IPS-20b (cell line): ENCODE data around the gene NFYC.

Experiments used
- H3K27ac ChIP-seq: one replicate; pipeline ENCODE4 v1.5.1; 2013; ENCODE audit warnings: low read length
- H3K27me3 ChIP-seq: 2 replicates; pipeline ENCODE4 v1.6.1; 2013; ENCODE audit warnings: mild to moderate bottlenecking, low read length, inconsistent platforms; ENCODE audit not compliant: insufficient read depth
- H3K36me3 ChIP-seq: 2 replicates; pipeline ENCODE4 v1.6.1; 2013; ENCODE audit warnings: low read depth, mild to moderate bottlenecking, inconsistent platforms, low read length, moderate library complexity; ENCODE audit not compliant: insufficient read depth
- H3K4me1 ChIP-seq: 2 replicates; pipeline ENCODE4 v1.6.1; 2013; ENCODE audit warnings: mild to moderate bottlenecking, control low read depth, inconsistent platforms, low read length, moderate library complexity; ENCODE audit not compliant: insufficient read depth
- H3K4me3 ChIP-seq: 2 replicates; pipeline ENCODE4 v1.5.1; 2013; ENCODE audit warnings: mild to moderate bottlenecking, low read length, inconsistent platforms
- H3K9ac ChIP-seq: 2 replicates; pipeline ENCODE4 v1.6.1; 2013; ENCODE audit warnings: low read depth, mild to moderate bottlenecking, inconsistent platforms, low read length, moderate library complexity
- H3K9me3 ChIP-seq: 2 replicates; pipeline ENCODE4 v1.6.1; 2013; ENCODE audit warnings: mild to moderate bottlenecking, low read depth, low read length, inconsistent platforms; ENCODE audit not compliant: insufficient read depth

NFYC gene

GRCh38 chr1:40691538-40692428 lies at the start of gene NFYC:
Gene NFYC (plus strand): TSS chr1:40691704. CDS start chr1:40738844, 47,140 bp downstream.
- Histone ChIP-seq H3K27me3 (no peaks in the 10 kb centered on the region), H3K4me1 (peaks cover 21% of the 10 kb centered on the region), H3K9ac (peak within 1 kb of the TSS; percentile 98), H3K9me3 (no peaks in the 10 kb centered on the region), H3K36me3 (peaks cover 8% of the 10 kb centered on the region; the same call in 1 of the 2 replicates), H3K4me3 (peak within 1 kb of the TSS; percentile 81), H3K27ac (peak within 1 kb of the TSS; percentile 97)

- H3K27ac ChIP-seq = no peak overlapping the region
- H3K9me3 ChIP-seq = no peaks in the 10 kb centered on the region
- H3K27me3 ChIP-seq = no peaks in the 10 kb centered on the region
- H3K9ac ChIP-seq = no peak overlapping the region
- H3K36me3 ChIP-seq = peaks cover 4% of the 10 kb centered on the region; the same call in 1 of the 2 replicates
- H3K4me3 ChIP-seq = no peak overlapping the region
- H3K4me1 ChIP-seq = no peaks in the 10 kb centered on the region
These were observed 46.3 kb upstream of the NFYC start for GRCh38 chr1:40645118-40645680.

GRCh38 chr1:40646315-40646714 lies 45.2 kb upstream of the NFYC start:
- Histone ChIP-seq H3K4me1 (no peaks in the 10 kb centered on the region), H3K27me3 (no peaks in the 10 kb centered on the region), H3K9ac (no peak overlapping the region), H3K27ac (no peak overlapping the region), H3K9me3 (no peaks in the 10 kb centered on the region), H3K36me3 (no peaks in the 10 kb centered on the region), H3K4me3 (no peak overlapping the region)

- Histone ChIP-seq H3K4me1 (no peaks in the 10 kb centered on the region), H3K4me3 (no peak overlapping the region), H3K27me3 (no peaks in the 10 kb centered on the region), H3K9me3 (no peaks in the 10 kb centered on the region), H3K9ac (no peak overlapping the region), H3K27ac (no peak overlapping the region), H3K36me3 (no peaks in the 10 kb centered on the region)
These were observed 43.3 kb upstream of the NFYC start for GRCh38 chr1:40648200-40648599.

DNA sequence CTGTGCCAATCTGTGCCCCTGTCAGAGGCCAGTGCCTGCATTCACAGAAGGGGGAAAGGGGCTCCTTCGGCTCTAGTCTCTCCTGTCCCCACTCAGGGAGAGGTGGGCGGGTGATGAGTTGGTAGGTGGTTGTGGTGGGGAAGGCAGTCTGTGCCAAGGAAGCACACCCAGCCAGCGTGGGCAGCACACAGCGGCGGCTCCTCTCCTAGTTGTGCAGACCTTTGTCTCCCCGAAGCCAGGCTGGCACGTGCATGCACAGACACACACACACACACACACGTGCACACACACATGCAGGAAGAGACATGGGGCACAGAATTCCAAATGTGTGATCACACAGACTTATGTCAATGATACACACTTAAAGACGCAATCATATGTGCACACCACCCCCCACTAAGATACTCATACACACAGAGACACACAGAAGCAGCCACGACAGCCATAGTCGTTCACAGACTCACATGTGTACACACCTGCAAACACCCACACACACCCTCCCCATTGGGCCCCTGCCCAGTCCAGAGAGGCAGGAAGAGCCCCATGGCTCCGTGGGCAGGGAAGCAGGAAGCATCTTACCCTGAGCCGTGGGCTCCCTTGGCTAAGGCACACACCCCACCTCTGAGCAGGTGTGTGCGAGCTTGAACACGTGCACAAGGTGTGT lies 42.4 kb upstream of the NFYC start:
- Histone ChIP-seq H3K9me3 (no peaks in the 10 kb centered on the region), H3K4me3 (no peak overlapping the region), H3K27me3 (no peaks in the 10 kb centered on the region), H3K9ac (no peak overlapping the region), H3K36me3 (no peaks in the 10 kb centered on the region), H3K27ac (no peak overlapping the region), H3K4me1 (no peaks in the 10 kb centered on the region)

- no peak overlapping the region for H3K9ac ChIP-seq
- no peaks in the 10 kb centered on the region for H3K36me3 ChIP-seq
- H3K4me1 ChIP-seq = peaks cover 3% of the 10 kb centered on the region; the same call in 1 of the 2 replicates
- H3K4me3 ChIP-seq = no peak overlapping the region
- no peaks in the 10 kb centered on the region for H3K9me3 ChIP-seq
- no peak overlapping the region for H3K27ac ChIP-seq
- H3K27me3 ChIP-seq = no peaks in the 10 kb centered on the region
These were observed 41.9 kb upstream of the NFYC start for GRCh38 chr1:40649592-40649930.

GRCh38 chr1:40650075-40650474 lies 41.4 kb upstream of the NFYC start:
- H3K27ac ChIP-seq = no peak overlapping the region
- H3K4me3 ChIP-seq = no peak overlapping the region
- no peak overlapping the region for H3K9ac ChIP-seq
- H3K9me3 ChIP-seq = no peaks in the 10 kb centered on the region
- peaks cover 5% of the 10 kb centered on the region; the same call in 1 of the 2 replicates for H3K4me1 ChIP-seq
- H3K36me3 ChIP-seq = no peaks in the 10 kb centered on the region
- no peaks in the 10 kb centered on the region for H3K27me3 ChIP-seq

DNA sequence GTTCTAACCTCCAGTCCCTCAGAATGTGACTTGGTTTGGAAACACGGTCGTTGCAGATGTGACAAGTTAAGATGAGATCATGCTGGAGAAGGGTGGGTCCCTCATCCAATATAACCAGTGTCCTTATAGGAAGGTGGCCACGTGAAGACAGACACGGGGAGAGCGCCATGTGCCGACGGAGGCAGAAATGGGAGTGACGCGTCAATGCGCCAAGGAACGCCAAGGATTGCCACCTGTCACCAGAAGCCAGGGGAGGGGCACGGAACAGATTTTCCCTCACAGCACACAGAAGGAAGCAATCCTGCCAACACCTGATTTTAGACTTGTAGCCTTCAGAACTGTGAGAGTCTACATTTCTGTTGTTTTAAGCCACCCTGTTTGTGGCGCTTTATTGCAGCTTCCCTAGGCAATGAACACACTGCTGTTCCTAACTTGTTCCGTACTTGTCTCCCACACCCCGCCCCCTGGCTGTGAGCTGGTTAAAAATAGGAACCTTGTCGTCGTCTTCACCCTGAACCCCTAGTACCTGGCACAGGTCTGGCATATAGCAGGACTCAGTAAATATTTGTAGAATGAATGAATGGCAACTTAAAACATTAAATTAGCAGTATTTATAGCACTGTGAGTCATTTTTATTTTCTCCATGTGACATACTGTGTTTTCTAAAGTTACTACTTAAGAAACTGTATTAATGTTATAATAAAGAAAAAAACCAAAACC lies 40.2 kb upstream of the NFYC start:
- no peak overlapping the region for H3K4me3 ChIP-seq
- no peaks in the 10 kb centered on the region for H3K36me3 ChIP-seq
- no peaks in the 10 kb centered on the region for H3K27me3 ChIP-seq
- H3K4me1 ChIP-seq = peaks cover 5% of the 10 kb centered on the region; the same call in 1 of the 2 replicates
- no peak overlapping the region for H3K27ac ChIP-seq
- no peak overlapping the region for H3K9ac ChIP-seq
- no peaks in the 10 kb centered on the region for H3K9me3 ChIP-seq

DNA sequence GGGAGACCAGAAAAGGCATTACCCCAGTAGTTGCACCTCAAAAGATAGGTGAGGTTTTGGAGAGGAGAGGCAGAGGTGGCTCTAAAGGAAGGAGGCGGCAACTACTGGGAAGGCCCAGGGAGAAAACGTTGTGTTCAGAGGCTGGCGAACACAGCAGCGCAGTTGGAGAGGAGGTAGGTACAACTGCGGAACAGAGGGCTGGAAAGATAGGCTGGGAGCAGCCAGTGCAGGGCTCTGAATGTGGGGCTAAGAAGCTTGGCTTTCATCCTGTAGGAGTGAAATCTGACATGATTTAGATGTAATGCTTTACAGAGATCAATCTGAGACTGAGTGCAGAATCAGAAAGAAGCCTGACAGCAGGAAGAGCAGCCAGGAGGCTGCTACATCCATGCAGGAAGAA lies 39.0 kb upstream of the NFYC start:
- Histone ChIP-seq H3K4me1 (peaks cover 5% of the 10 kb centered on the region; the same call in 1 of the 2 replicates), H3K36me3 (no peaks in the 10 kb centered on the region), H3K9ac (no peak overlapping the region), H3K27ac (no peak overlapping the region), H3K9me3 (no peaks in the 10 kb centered on the region), H3K4me3 (no peak overlapping the region), H3K27me3 (no peaks in the 10 kb centered on the region)

- Histone ChIP-seq H3K27ac (no peak overlapping the region), H3K4me1 (peaks cover 5% of the 10 kb centered on the region; the same call in 1 of the 2 replicates), H3K9me3 (no peaks in the 10 kb centered on the region), H3K27me3 (no peaks in the 10 kb centered on the region), H3K36me3 (no peaks in the 10 kb centered on the region), H3K4me3 (no peak overlapping the region), H3K9ac (no peak overlapping the region)
These were observed 38.5 kb upstream of the NFYC start for GRCh38 chr1:40652979-40653378.

- peaks cover 5% of the 10 kb centered on the region; the same call in 1 of the 2 replicates for H3K4me1 ChIP-seq
- H3K36me3 ChIP-seq = no peaks in the 10 kb centered on the region
- no peaks in the 10 kb centered on the region for H3K9me3 ChIP-seq
- peak overlapping the region; percentile 56 for H3K9ac ChIP-seq
- H3K4me3 ChIP-seq = peak overlapping the region; percentile 54
- H3K27ac ChIP-seq = no peak overlapping the region
- H3K27me3 ChIP-seq = no peaks in the 10 kb centered on the region
These were observed 37.5 kb upstream of the NFYC start for GRCh38 chr1:40653851-40654537.
